Caco-2 (cell line): ENCODE measurements around the gene NDP. TPM values are rescaled to one million over a fixed set of nuclear protein-coding genes. Genes with fewer than 3 reads are reported as not detected.

Experiments used
- BruUV-seq: library from RNA; stranded (reverse); fragments of 400-500 nt; replicated peaks from 2 replicates; lab custom pipeline; 2021; lab: Mats Ljungman, UMichigan
- CTCF ChIA-PET: fragments of 300-600 bp; sonication (Branson Sonifier 250); formaldehyde crosslinking; loops from one replicate; lab custom pipeline; 2022; ENCODE audit warnings: antibody characterized with exemption; lab: Charles Lee
- POLR2A ChIA-PET: fragments of 300-600 bp; sonication (Branson Sonifier 250); formaldehyde crosslinking; loops from one replicate; lab custom pipeline; 2022; ENCODE audit warnings: antibody characterized with exemption; lab: Charles Lee
- DNase-seq, 2 experiments: peaks; one replicate each; pipeline versions ENCODE4 v3.0.0 to v3.0.0-alpha.2; 2020 to 2022
- H3K27me3 ChIP-seq: replicated peaks from 2 replicates; pipeline ENCODE4 v1.6.0; 2011; ENCODE audit warnings: low read length; ENCODE audit not compliant: control insufficient read depth, insufficient read depth
- H3K36me3 ChIP-seq: 2 replicates; pipeline ENCODE4 v1.5.1; 2011; ENCODE audit warnings: low read length; ENCODE audit not compliant: control insufficient read depth, insufficient read depth
- H3K4me1 ChIP-seq: fragments of 250-450 bp; sonication (Bioruptor Pico); 2 replicates; pipeline ENCODE4 v1.5.1; 2020; ENCODE audit warnings: mild to moderate bottlenecking
- H3K4me3 ChIP-seq: 2 replicates; pipeline ENCODE4 v1.5.1; 2011; ENCODE audit warnings: low read depth, mild to moderate bottlenecking, control low read depth, low read length
- H3K9me3 ChIP-seq: fragments of 250-450 bp; sonication (Bioruptor Pico); 2 replicates; pipeline ENCODE4 v1.5.1; 2020; ENCODE audit warnings: mild to moderate bottlenecking, moderate library complexity
- H3K27ac Mint-ChIP-seq: one replicate; pipeline ENCODE4 v1.8.0; 2022; ENCODE audit warnings: mixed read lengths; ENCODE audit not compliant: unreplicated experiment
- H3K27me3 Mint-ChIP-seq: one replicate; pipeline ENCODE4 v1.8.0; 2022; ENCODE audit warnings: mixed read lengths; ENCODE audit not compliant: insufficient read depth, unreplicated experiment
- H3K36me3 Mint-ChIP-seq: one replicate; pipeline ENCODE4 v1.8.0; 2022; ENCODE audit warnings: mild to moderate bottlenecking, mixed read lengths; ENCODE audit not compliant: insufficient read depth, unreplicated experiment
- H3K4me1 Mint-ChIP-seq: one replicate; pipeline ENCODE4 v1.8.0; 2022; ENCODE audit warnings: low read depth, mixed read lengths; ENCODE audit not compliant: unreplicated experiment
- H3K4me3 Mint-ChIP-seq: one replicate; pipeline ENCODE4 v1.8.0; 2022; ENCODE audit warnings: mild to moderate bottlenecking, moderate library complexity, mixed read lengths; ENCODE audit not compliant: unreplicated experiment
- H3K9me3 Mint-ChIP-seq: one replicate; pipeline ENCODE4 v1.8.0; 2022; ENCODE audit warnings: mixed read lengths; ENCODE audit not compliant: unreplicated experiment
- intact Hi-C: fragments of 100-400 bp; cut with micrococcal nuclease; formaldehyde crosslinking; loops from one replicate; pipeline ENCODE4 v1.10.0; 2022; ENCODE audit not compliant: unreplicated experiment
- total RNA-seq: library from RNA; stranded (reverse); gene quantifications from 2 replicates; pipeline ENCODE4 v1.2.3, GENCODE V29; 2022
- TF ChIP-seq, protein P1 (sequence below), 2 experiments: fragments of 200-600 bp in 1 of 2; IDR thresholded peaks; 1 replicate in 1 of 2; 2 replicates in 1 of 2; pipeline versions ENCODE4 v1.5.1 to v1.8.0; 2011 to 2022; ENCODE audit warnings: antibody characterized with exemption in 1 of 2, control low read depth in 1 of 2, inconsistent platforms in 1 of 2, low read depth in 1 of 2, low read length in 1 of 2, mild to moderate bottlenecking in 1 of 2, moderate library complexity in 1 of 2; ENCODE audit not compliant: insufficient read depth in 1 of 2, severe bottlenecking in 1 of 2, unreplicated experiment in 1 of 2

Gene NDP
- total RNA-seq, 1 experiment from 2014 or later: 0.48 TPM

DNA sequence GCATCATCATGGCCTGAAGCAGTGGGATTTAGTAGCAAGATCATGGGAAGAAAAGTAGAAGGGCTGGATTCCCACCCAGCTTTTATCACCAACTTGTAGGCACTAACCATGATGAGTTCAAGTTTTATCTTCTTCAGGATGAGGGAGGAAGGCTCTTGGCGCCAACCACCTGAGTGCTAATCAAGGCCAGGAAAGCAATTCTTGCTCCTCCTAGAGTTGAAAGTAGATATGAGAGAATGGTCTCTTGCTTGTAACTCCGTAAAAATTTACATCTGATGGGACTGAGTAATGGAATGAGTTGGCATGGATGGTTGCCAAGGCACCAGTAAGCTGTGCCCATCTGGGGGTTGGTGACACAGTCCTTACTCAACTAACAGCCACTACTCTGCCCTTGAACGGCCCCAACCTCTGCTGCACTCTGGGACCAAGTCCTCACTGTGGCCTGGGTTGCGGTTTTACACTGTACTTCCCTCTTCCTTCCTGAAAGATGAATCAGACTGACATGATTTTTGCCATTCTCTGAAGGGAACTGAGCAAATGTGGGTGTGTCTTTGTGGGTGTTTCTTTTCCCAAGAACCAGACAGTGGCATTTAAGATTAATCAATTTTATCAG lies 39.4 kb upstream of the NDP start:
- Mint-ChIP-seq H3K27me3 (no peaks in the 10 kb centered on the region), H3K27ac (no peak overlapping the region), H3K36me3 (no peaks in the 10 kb centered on the region), H3K4me3 (no peak overlapping the region), H3K9me3 (no peaks in the 10 kb centered on the region), H3K4me1 (no peaks in the 10 kb centered on the region)
- no peaks in the 10 kb centered on the region for H3K9me3 ChIP-seq
- H3K27me3 ChIP-seq: no peaks in the 10 kb centered on the region
- intact Hi-C loops: no loop called here
- H3K36me3 ChIP-seq: no peaks in the 10 kb centered on the region
- DNase-seq: no peak
- H3K4me1 ChIP-seq: no peaks in the 10 kb centered on the region
- CTCF ChIA-PET: no interaction called here
- BruUV-seq: no TSS peak
- POLR2A ChIA-PET: no interaction called here
- H3K4me3 ChIP-seq: no peak overlapping the region
- TF ChIP-seq, protein P1, sequence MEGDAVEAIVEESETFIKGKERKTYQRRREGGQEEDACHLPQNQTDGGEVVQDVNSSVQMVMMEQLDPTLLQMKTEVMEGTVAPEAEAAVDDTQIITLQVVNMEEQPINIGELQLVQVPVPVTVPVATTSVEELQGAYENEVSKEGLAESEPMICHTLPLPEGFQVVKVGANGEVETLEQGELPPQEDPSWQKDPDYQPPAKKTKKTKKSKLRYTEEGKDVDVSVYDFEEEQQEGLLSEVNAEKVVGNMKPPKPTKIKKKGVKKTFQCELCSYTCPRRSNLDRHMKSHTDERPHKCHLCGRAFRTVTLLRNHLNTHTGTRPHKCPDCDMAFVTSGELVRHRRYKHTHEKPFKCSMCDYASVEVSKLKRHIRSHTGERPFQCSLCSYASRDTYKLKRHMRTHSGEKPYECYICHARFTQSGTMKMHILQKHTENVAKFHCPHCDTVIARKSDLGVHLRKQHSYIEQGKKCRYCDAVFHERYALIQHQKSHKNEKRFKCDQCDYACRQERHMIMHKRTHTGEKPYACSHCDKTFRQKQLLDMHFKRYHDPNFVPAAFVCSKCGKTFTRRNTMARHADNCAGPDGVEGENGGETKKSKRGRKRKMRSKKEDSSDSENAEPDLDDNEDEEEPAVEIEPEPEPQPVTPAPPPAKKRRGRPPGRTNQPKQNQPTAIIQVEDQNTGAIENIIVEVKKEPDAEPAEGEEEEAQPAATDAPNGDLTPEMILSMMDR (IDR thresholded peaks at IDR 0.05; ENCODE audit: insufficient read depth in 1 of 2, low read depth in 1 of 2, low read length in 1 of 2, severe bottlenecking in 1 of 2, unreplicated experiment in 1 of 2): no peak

DNA sequence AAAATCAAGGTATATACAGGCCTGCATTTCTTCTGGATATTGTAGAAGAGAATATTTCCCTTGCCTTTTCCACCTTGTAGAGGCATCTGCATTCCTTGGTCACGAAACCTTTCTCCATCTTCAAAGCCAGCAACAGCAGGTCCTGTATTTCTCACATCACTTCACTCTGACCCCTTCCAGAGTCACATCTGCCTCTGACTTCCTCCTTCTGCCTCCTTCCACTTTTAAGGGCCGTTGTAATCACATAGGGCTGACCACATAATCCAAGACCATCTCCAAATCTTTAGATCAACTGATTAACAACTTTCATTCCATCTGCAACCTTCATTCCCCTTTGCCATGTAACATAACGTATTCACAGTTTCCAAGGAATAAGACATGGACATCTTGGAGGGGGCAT lies 38.3 kb upstream of the NDP start:
- H3K4me3 ChIP-seq: no peak overlapping the region
- ChIA-PET POLR2A (no interaction called here), CTCF (no interaction called here)
- TF ChIP-seq, protein P1 (IDR thresholded peaks at IDR 0.05; ENCODE audit: insufficient read depth in 1 of 2, low read depth in 1 of 2, low read length in 1 of 2, severe bottlenecking in 1 of 2, unreplicated experiment in 1 of 2): no peak
- BruUV-seq: no TSS peak
- Mint-ChIP-seq H3K4me3 (no peak overlapping the region), H3K27ac (no peak overlapping the region), H3K9me3 (no peaks in the 10 kb centered on the region), H3K27me3 (no peaks in the 10 kb centered on the region), H3K4me1 (no peaks in the 10 kb centered on the region), H3K36me3 (no peaks in the 10 kb centered on the region)
- no peaks in the 10 kb centered on the region for H3K27me3 ChIP-seq
- no peaks in the 10 kb centered on the region for H3K36me3 ChIP-seq
- H3K9me3 ChIP-seq: no peaks in the 10 kb centered on the region
- intact Hi-C loops: no loop called here
- no peaks in the 10 kb centered on the region for H3K4me1 ChIP-seq
- no peak for DNase-seq

DNA sequence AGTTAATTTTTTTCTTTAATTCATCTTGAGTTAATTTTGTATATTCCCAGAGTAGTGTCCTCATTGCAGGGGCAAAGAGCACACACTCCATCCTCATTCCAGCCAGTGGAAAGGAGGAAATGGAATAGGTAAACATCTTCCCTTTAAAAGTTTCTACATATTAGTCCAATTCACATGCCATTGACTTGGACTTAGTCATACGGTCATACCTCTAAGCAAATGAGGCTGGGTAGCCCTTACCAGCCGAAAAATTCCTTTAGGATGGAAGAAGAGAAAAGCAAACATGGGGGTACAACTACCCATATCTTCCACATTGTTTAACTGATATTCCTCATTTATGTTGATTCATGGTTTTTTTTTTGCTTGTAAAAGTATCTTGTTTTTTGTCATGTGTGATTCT lies 37.4 kb upstream of the NDP start:
- intact Hi-C loops: no loop called here

More for the DNA sequence above, 37.4 kb upstream of the NDP start:
- Mint-ChIP-seq H3K36me3 (no peaks in the 10 kb centered on the region), H3K27ac (no peak overlapping the region), H3K4me1 (no peaks in the 10 kb centered on the region), H3K27me3 (no peaks in the 10 kb centered on the region), H3K4me3 (no peak overlapping the region), H3K9me3 (no peaks in the 10 kb centered on the region)
- Histone ChIP-seq H3K4me1 (no peaks in the 10 kb centered on the region), H3K36me3 (no peaks in the 10 kb centered on the region), H3K27me3 (no peaks in the 10 kb centered on the region), H3K9me3 (no peaks in the 10 kb centered on the region), H3K4me3 (no peak overlapping the region)
- BruUV-seq: no TSS peak
- POLR2A ChIA-PET: no interaction called here
- TF ChIP-seq, protein P1 (IDR thresholded peaks at IDR 0.05; ENCODE audit: insufficient read depth in 1 of 2, low read depth in 1 of 2, low read length in 1 of 2, severe bottlenecking in 1 of 2, unreplicated experiment in 1 of 2): no peak
- DNase-seq: no peak
- CTCF ChIA-PET: no interaction called here
